ENCODE results near the gene PTPN1.

DNA sequence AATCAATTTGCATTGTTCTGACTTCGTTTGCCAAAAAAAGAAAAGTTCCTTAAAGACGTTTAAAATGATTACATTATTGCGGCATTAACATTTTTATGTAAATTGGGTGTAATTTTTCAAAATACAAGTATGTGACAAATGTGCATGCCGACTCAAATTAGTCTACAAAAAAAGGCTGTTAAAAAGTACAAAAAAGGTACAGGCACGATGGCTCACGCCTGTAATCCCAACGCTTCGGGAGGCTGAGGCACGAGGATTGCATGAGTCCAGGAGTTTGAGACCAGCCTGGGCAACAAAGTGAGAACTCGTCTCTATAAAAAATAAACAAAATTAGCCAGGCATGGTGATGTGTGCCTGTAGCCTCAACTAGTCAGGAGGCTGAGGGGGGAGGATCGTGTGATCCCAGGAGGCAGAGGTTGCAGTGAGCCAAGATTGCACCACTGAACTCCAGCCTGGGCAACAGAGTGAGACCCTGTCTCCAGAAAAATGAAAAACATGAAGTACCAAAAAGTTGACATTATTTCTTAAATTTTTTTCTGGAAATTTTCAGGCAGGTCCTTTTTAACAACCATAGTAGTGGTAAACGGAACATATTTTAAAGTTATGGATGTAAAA is 90.2 kb downstream of the PTPN1 start:
- TF ChIP-seq TAF1 (IDR thresholded peaks at IDR 0.05; ENCODE audit: low read depth, low read length) (no peak), POLR2AphosphoS5 (IDR thresholded peaks at IDR 0.05; ENCODE audit: low read depth, low read length) (no peak)
